GM03348 (cell line): ENCODE results near the gene ETNPPL.
A peak's percentile ranks its signal among the peaks of the same experiment; 100 is the strongest.
"Not testable (repeated sequence)": the region's sequence is repeated elsewhere in the genome, so short reads cannot be mapped to it uniquely, and the experiment has no call there.

Experiments used
- DNase-seq: peaks from one replicate; pipeline ENCODE4 v3.0.0; 2012; ENCODE audit warnings: low spot score

ETNPPL gene

GRCh38 chr4:108754327-108754726, 8.5 kb downstream of the ETNPPL start:
- DNase-seq = no peak

GRCh38 chr4:108751321-108751720, 11.5 kb downstream of the ETNPPL start:
- no peak for DNase-seq

GRCh38 chr4:108749119-108749518, 13.7 kb downstream of the ETNPPL start:
- no peak for DNase-seq

- DNase-seq = no peak
These were observed 16.3 kb downstream of the ETNPPL start for GRCh38 chr4:108746511-108746910.

- DNase-seq = no peak
These were observed 18.5 kb downstream of the ETNPPL start for GRCh38 chr4:108744307-108744706.

GRCh38 chr4:108742451-108743420, 20.1 kb downstream of the ETNPPL start:
- DNase-seq = no peak

- DNase-seq = no peak
These were observed 24.7 kb downstream of the ETNPPL start for GRCh38 chr4:108738003-108738706.

- no peak for DNase-seq
These were observed 31.8 kb downstream of the ETNPPL start for GRCh38 chr4:108731006-108731405.

GRCh38 chr4:108730579-108730978, 32.3 kb downstream of the ETNPPL start:
- DNase-seq = no peak

GRCh38 chr4:108729731-108730130, 33.1 kb downstream of the ETNPPL start:
- no peak for DNase-seq

- no peak for DNase-seq
These were observed 37.4 kb downstream of the ETNPPL start for GRCh38 chr4:108725457-108725856.

- no peak for DNase-seq
These were observed 45.5 kb downstream of the ETNPPL start for GRCh38 chr4:108717386-108717785.

GRCh38 chr4:108716340-108716739, 46.5 kb downstream of the ETNPPL start:
- no peak for DNase-seq

- DNase-seq = no peak
These were observed 48.0 kb downstream of the ETNPPL start for GRCh38 chr4:108714880-108715279.

GRCh38 chr4:108710578-108710977, 52.3 kb downstream of the ETNPPL start:
- not testable (repeated sequence) for DNase-seq

GRCh38 chr4:108709722-108710121, 53.1 kb downstream of the ETNPPL start:
- no peak for DNase-seq

GRCh38 chr4:108709234-108709633, 53.6 kb downstream of the ETNPPL start:
- no peak for DNase-seq

- DNase-seq = no peak
These were observed 56.6 kb downstream of the ETNPPL start for GRCh38 chr4:108706289-108706688.

- no peak for DNase-seq
These were observed 58.9 kb downstream of the ETNPPL start for GRCh38 chr4:108703966-108704365.

- DNase-seq = no peak
These were observed 59.5 kb downstream of the ETNPPL start for GRCh38 chr4:108703370-108703769.

- DNase-seq = no peak
These were observed 59.9 kb downstream of the ETNPPL start for GRCh38 chr4:108702960-108703359.

- DNase-seq = peak; percentile 47
These were observed 62.6 kb downstream of the ETNPPL start for GRCh38 chr4:108700081-108700757.

GRCh38 chr4:108696160-108696559, 66.7 kb downstream of the ETNPPL start:
- DNase-seq = no peak
